Mucosa of descending colon (tissue), 3 donors: ENCODE measurements around the gene OR4D1. TPM values are rescaled to one million over a fixed set of nuclear protein-coding genes. Genes with fewer than 3 reads are reported as not detected.
A peak's percentile ranks its signal among the peaks of the same experiment; 100 is the strongest.

Experiments
- ATAC-seq: fragments of 200-7000 bp; cut with Tn5 transposase; one replicate; pipeline ENCODE4 v1.9.1; 2020; ENCODE audit warnings: mild to moderate bottlenecking, moderate library complexity
- DNase-seq, 3 donors: peaks; one replicate each; pipeline ENCODE4 v3.0.0-alpha.2; 2020
- H3K36me3 ChIP-seq: fragments of 200-600 bp; one replicate; pipeline ENCODE4 v1.8.0; 2021; ENCODE audit warnings: low read depth, mild to moderate bottlenecking
- H3K4me1 ChIP-seq: fragments of 200-600 bp; one replicate; pipeline ENCODE4 v1.8.0; 2021; ENCODE audit warnings: low read depth, mild to moderate bottlenecking
- H3K4me3 ChIP-seq: fragments of 200-600 bp; one replicate; pipeline ENCODE4 v1.8.0; 2021; ENCODE audit warnings: mild to moderate bottlenecking
- H3K9me3 ChIP-seq: fragments of 200-600 bp; one replicate; pipeline ENCODE4 v1.8.0; 2021; ENCODE audit warnings: mild to moderate bottlenecking
- CTCF ChIP-seq: fragments of 200-600 bp; IDR thresholded peaks from one replicate; pipeline ENCODE4 v1.8.0; 2022; ENCODE audit warnings: antibody characterized with exemption, mild to moderate bottlenecking
- intact Hi-C, 2 donors: fragments of 100-400 bp; cut with DNase I in 1 of 2; cut with micrococcal nuclease in 1 of 2; formaldehyde crosslinking; loops; one replicate each; pipeline versions ENCODE4 v1.11.0 to v1.11.1; 2022; cut with DNase I, micrococcal nuclease
- total RNA-seq, 3 donors: library from RNA; stranded (reverse); fragmentation: NEBNext Ultra II Directional in 2 of 3; extraction: Animal tissue kit (Norgen Biotek cat#: 25700) in 2 of 3; gene quantifications; one replicate each; pipeline versions ENCODE4 v1.2.1 to v1.2.4, GENCODE V29; 2021 to 2023
- donor health status: DM: no; HTN: no; CAD: no; lungs with moderate emphysema.
- donor health status: DM: no; HTN: no; CAD: no.
- donor health status: DM: no; HTN: yes; CAD: no.

Gene OR4D1
- total RNA-seq, 3 donors from 2014 or later: not detected

- intact Hi-C loops: loop anchor here (10.0 kb wide), 2 partner anchors 105 to 265 kb away; partner anchors contain the start of gene SRSF1 (in 2 of the 2)
- Histone ChIP-seq H3K4me3 (no peak overlapping the region), H3K4me1 (no peaks in the 10 kb centered on the region), H3K36me3 (no peaks in the 10 kb centered on the region), H3K9me3 (no peaks in the 10 kb centered on the region)
- DNase-seq (no peak), ATAC-seq (no peak)
- TF ChIP-seq CTCF: no peak
Observed at GRCh38 chr17:58110012-58110411, 38.2 kb upstream of the OR4D1 start.

GRCh38 chr17:58111676-58112075, 36.5 kb upstream of the OR4D1 start:
- intact Hi-C loops: loop anchor here (10.0 kb wide), 2 partner anchors 107 to 267 kb away; partner anchors contain the start of gene SRSF1 (in 2 of the 2)
- Histone ChIP-seq H3K4me1 (no peaks in the 10 kb centered on the region), H3K36me3 (no peaks in the 10 kb centered on the region), H3K9me3 (no peaks in the 10 kb centered on the region), H3K4me3 (no peak overlapping the region)
- no peak for TF ChIP-seq CTCF
- DNase-seq: no peak
- no peak for ATAC-seq

DNA sequence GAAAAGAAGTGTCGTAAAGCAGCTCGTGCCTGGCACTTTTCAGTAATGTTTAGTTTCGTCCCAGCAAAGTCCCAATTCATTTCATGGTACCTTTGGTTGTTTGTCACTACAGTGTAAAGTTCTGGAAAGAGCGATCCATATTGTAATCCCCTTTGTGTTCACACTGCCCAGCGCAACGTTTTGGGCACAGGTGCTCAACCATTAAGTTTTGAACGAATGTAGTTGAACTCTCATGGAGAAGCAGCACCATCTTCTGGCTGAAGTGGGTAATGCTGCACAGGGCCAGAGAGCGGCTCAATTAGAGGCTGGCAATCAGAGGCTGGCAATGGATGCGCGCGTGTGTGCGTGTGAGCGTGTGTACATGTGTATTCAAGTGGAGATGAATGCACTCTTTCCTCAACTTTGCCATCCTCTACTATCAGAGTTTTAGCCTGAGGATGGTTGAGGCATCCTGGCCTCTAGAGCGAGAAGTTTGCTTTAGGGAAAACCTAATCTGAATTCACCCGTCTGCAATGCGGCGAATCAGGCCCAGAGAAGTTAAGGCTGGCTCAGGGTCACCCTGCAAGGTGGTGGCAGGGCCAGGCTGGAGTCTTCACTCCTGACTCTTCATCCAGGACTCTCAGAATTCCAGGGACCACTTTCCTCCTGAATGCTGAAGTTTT, 35.1 kb upstream of the OR4D1 start:
- intact Hi-C loops: loop anchor here (10.0 kb wide), 2 partner anchors 108 to 268 kb away; partner anchors contain the start of gene SRSF1 (in 2 of the 2)
- ATAC-seq (peak; percentile 94), DNase-seq (peak; percentile 56 to 93 (median 79))
- Histone ChIP-seq H3K9me3 (no peaks in the 10 kb centered on the region), H3K4me3 (no peak overlapping the region), H3K36me3 (no peaks in the 10 kb centered on the region), H3K4me1 (no peaks in the 10 kb centered on the region)
- TF ChIP-seq CTCF: peak; percentile 87

- intact Hi-C loops: loop anchor here (10.0 kb wide), 2 partner anchors 109 to 269 kb away; partner anchors contain the start of gene SRSF1 (in 2 of the 2)
- DNase-seq (no peak), ATAC-seq (no peak)
- H3K9me3 ChIP-seq: no peaks in the 10 kb centered on the region
- no peak for TF ChIP-seq CTCF
- no peak overlapping the region for H3K4me3 ChIP-seq
- no peaks in the 10 kb centered on the region for H3K36me3 ChIP-seq
- H3K4me1 ChIP-seq: no peaks in the 10 kb centered on the region
Observed at GRCh38 chr17:58113947-58114346, 34.2 kb upstream of the OR4D1 start.

DNA sequence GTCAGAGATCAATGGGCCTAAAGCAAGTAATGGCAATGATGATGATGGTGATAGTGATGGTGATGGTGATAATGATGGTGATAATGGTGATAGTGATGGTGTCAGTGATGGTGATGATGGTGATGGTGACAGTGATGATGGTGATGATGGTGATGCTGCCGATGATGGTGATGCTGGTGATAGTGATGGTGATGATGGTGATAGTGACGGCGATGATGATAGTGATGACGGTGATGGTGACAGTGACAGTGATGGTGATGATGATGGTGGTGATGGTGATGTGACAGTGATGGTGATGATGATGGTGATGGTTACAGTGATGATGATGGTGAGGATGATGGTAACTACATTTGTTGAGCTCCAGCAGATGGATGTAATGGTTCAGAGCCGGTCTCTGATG, 30.8 kb upstream of the OR4D1 start:
- Histone ChIP-seq H3K4me3 (no peak overlapping the region), H3K9me3 (no peaks in the 10 kb centered on the region), H3K4me1 (no peaks in the 10 kb centered on the region), H3K36me3 (no peaks in the 10 kb centered on the region)
- intact Hi-C loops: loop anchor here (10.0 kb wide), 2 partner anchors 113 to 273 kb away; partner anchors contain the start of gene SRSF1 (in 2 of the 2)
- no peak for TF ChIP-seq CTCF
- DNase-seq (no peak), ATAC-seq (no peak)
